ENCODE measurements around the gene FBXL7.

DNA sequence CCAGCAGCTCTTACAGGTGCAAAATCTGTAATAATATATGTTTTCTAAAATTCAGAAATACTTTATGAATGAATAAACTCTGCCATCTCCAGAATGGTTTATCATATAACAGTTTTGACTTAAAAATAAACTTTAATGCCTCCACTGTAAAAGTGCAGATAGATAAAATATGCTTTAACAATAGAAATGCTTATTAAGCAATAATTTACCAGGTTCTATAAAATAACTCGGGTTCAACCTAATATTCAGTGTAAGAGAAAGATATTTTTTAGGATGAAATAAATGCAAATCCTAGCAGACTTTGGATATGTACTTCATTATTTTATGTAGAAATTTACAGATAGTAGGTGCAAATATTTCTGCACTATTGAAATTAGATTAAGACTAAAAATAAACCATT is 74.1 kb downstream of the FBXL7 start:
- TF ChIP-seq, protein P1, sequence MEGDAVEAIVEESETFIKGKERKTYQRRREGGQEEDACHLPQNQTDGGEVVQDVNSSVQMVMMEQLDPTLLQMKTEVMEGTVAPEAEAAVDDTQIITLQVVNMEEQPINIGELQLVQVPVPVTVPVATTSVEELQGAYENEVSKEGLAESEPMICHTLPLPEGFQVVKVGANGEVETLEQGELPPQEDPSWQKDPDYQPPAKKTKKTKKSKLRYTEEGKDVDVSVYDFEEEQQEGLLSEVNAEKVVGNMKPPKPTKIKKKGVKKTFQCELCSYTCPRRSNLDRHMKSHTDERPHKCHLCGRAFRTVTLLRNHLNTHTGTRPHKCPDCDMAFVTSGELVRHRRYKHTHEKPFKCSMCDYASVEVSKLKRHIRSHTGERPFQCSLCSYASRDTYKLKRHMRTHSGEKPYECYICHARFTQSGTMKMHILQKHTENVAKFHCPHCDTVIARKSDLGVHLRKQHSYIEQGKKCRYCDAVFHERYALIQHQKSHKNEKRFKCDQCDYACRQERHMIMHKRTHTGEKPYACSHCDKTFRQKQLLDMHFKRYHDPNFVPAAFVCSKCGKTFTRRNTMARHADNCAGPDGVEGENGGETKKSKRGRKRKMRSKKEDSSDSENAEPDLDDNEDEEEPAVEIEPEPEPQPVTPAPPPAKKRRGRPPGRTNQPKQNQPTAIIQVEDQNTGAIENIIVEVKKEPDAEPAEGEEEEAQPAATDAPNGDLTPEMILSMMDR (IDR thresholded peaks at IDR 0.05) = no peak
- TF ChIP-seq EP300 (IDR thresholded peaks at IDR 0.05) = no peak

All from suprapubic skin (tissue), 3 donors.